K562 (cell line): ENCODE measurements around the gene NRP2. TPM values are rescaled to one million over a fixed set of nuclear protein-coding genes. Genes with fewer than 3 reads are reported as not detected.

ENCODE experiments used
- ATAC-seq: fragments of 200-7000 bp; cut with Tn5 transposase; 3 replicates; pipeline ENCODE4 v1.9.1; 2020; ENCODE audit warnings: moderate library complexity
- BruUV-seq: library from RNA; stranded (reverse); fragments of 400-500 nt; replicated peaks from 2 replicates; lab custom pipeline; 2021; lab: Mats Ljungman, UMichigan
- CTCF ChIA-PET: fragments of 300-600 bp; formaldehyde crosslinking; extraction: SDS; loops from one replicate; lab custom pipeline; 2021; ENCODE audit warnings: low intra/inter-chr PET ratio; lab: Yijun Ruan, JAX
- POLR2A ChIA-PET: fragments of 300-600, 350-650 bp; sonication (Branson Sonifier 250); formaldehyde crosslinking; extraction: SDS; loops from one replicate; lab custom pipeline; 2021; ENCODE audit warnings: antibody characterized with exemption, inconsistent platforms; lab: Yijun Ruan, JAX
- DNase-seq, 4 experiments: peaks; one replicate each; pipeline versions ENCODE4 v3.0.0 to v3.0.0-alpha.2; 2011 to 2018; ENCODE audit warnings: low spot score in 3 of 4, mixed read lengths in 3 of 4; ENCODE audit errors: extremely low read depth in 1 of 4
- FAIRE-seq: peaks from 2 replicates; lab custom pipeline; 2011; peaks lifted over from hg19 to GRCh38; lab: Jason Lieb, UNC
- H2AFZ ChIP-seq: 2 replicates; pipeline ENCODE4 v1.6.0; 2011; ENCODE audit warnings: low read depth, low read length, control low read depth, inconsistent platforms
- H3K27ac ChIP-seq: fragments of 200-600 bp; 3 replicates; pipeline ENCODE4 v1.8.0; 2011; ENCODE audit warnings: low read depth, mild to moderate bottlenecking, control low read depth, inconsistent platforms, low read length, moderate library complexity, mixed read lengths; ENCODE audit errors: extremely low read depth
- H3K27me3 ChIP-seq, 2 experiments: fragments of 300-600 bp in 1 of 2; 2 replicates in 1 of 2; 3 replicates in 1 of 2; pipeline versions ENCODE4 v1.6.0 to v1.8.0; 2011; ENCODE audit warnings: inconsistent platforms in 2 of 2, low read length in 2 of 2, mild to moderate bottlenecking in 1 of 2, mixed read lengths in 1 of 2, moderate library complexity in 1 of 2; ENCODE audit not compliant: control insufficient read depth in 2 of 2, insufficient read depth in 2 of 2
- H3K36me3 ChIP-seq: fragments of 300-600 bp; 3 replicates; pipeline ENCODE4 v1.8.0; 2011; ENCODE audit warnings: mild to moderate bottlenecking, low read length, inconsistent platforms; ENCODE audit not compliant: control insufficient read depth, insufficient read depth
- H3K4me1 ChIP-seq, 2 experiments: fragments of 200-600 bp in 1 of 2; replicated peaks in 1 of 2; 2 replicates in 1 of 2; 3 replicates in 1 of 2; pipeline versions ENCODE4 v1.5.1 to v1.8.0; 2011; ENCODE audit warnings: inconsistent platforms in 2 of 2, low read length in 2 of 2, mild to moderate bottlenecking in 1 of 2, mixed read lengths in 1 of 2, moderate library complexity in 1 of 2; ENCODE audit not compliant: control insufficient read depth in 2 of 2, insufficient read depth in 2 of 2
- H3K4me2 ChIP-seq: 2 replicates; pipeline ENCODE4 v1.6.1; 2011; ENCODE audit warnings: low read length, control low read depth, inconsistent platforms, mixed read lengths; ENCODE audit not compliant: insufficient read depth
- H3K4me3 ChIP-seq: fragments of 200-600 bp; sonication (generic), shearing (Covaris generic); 2 replicates; pipeline ENCODE4 v1.5.1; 2016; ENCODE audit warnings: control low read depth, inconsistent platforms
- H3K79me2 ChIP-seq: fragments of 200-600 bp; 3 replicates; pipeline ENCODE4 v1.8.0; 2011; ENCODE audit warnings: low read length, inconsistent platforms; ENCODE audit not compliant: control insufficient read depth, insufficient read depth
- H3K9ac ChIP-seq, 2 experiments: 2 replicates each; pipeline versions ENCODE4 v1.6.0 to v1.6.1; 2011; ENCODE audit warnings: low read depth in 2 of 2, low read length in 2 of 2, control low read depth in 1 of 2, inconsistent platforms in 1 of 2, mild to moderate bottlenecking in 1 of 2, mixed read lengths in 1 of 2; ENCODE audit not compliant: insufficient read depth in 1 of 2
- H3K9me1 ChIP-seq: one replicate; pipeline ENCODE4 v1.6.0; 2011; ENCODE audit warnings: inconsistent platforms, mild to moderate bottlenecking, low read length, moderate library complexity; ENCODE audit not compliant: control insufficient read depth, insufficient read depth
- H3K9me3 ChIP-seq: replicated peaks from 2 replicates; pipeline ENCODE4 v1.5.1; 2011; ENCODE audit warnings: low read depth, low read length, inconsistent platforms; ENCODE audit not compliant: control insufficient read depth, insufficient read depth
- H4K20me1 ChIP-seq: replicated peaks from 2 replicates; pipeline ENCODE4 v1.6.1; 2011; ENCODE audit warnings: low read length, inconsistent platforms, mixed read lengths; ENCODE audit not compliant: control insufficient read depth, insufficient read depth
- DPF2 ChIP-seq: fragments of 450-650 bp; IDR thresholded peaks from 2 replicates; pipeline ENCODE4 v1.6.1; 2016
- HNRNPLL ChIP-seq: fragments of 200-400 bp; formaldehyde crosslinking; IDR thresholded peaks from 2 replicates; pipeline ENCODE4 v1.6.1; 2017; ENCODE audit warnings: low read length, low read depth, mild to moderate bottlenecking; ENCODE audit not compliant: poor library complexity, severe bottlenecking
- U2AF1 ChIP-seq: fragments of 200-400 bp; formaldehyde crosslinking; optimal IDR thresholded peaks from 2 replicates; pipeline ENCODE3; 2017; ENCODE audit warnings: mild to moderate bottlenecking, low read depth, low read length, moderate library complexity
- YY1 ChIP-seq, 3 experiments: IDR thresholded peaks; 2 replicates each; pipeline ENCODE4 v1.6.1; 2011; ENCODE audit warnings: low read length in 2 of 3, mild to moderate bottlenecking in 2 of 3, moderate library complexity in 2 of 3, borderline replicate concordance in 1 of 3, control low read depth in 1 of 3, low read depth in 1 of 3; ENCODE audit not compliant: insufficient read depth in 3 of 3, insufficient replicate concordance in 2 of 3, control insufficient read depth in 1 of 3, insufficient read length in 1 of 3; ENCODE audit errors: extremely low read depth in 1 of 3
- ZNF274 ChIP-seq: IDR thresholded peaks from 2 replicates; pipeline ENCODE4 v1.6.1; 2011; ENCODE audit warnings: low read depth, mild to moderate bottlenecking, low read length, moderate library complexity, borderline replicate concordance
- WGBS: fragments of 100-300 bp; shearing (Covaris generic); methylation state at CpG from one replicate; pipeline ENCODE4 v1.1.6; 2016; ENCODE audit warnings: low coverage, mixed read lengths; ENCODE audit not compliant: insufficient coverage; ENCODE audit errors: missing lambda C conversion rate; 5-methylcytosine and 5-hydroxymethylcytosine counted together
- in situ Hi-C: fragments of 300-500 bp; cut with MboI; formaldehyde crosslinking; loops from 4 replicates; pipeline ENCODE4 v1.15.0; 2018; ENCODE audit warnings: inconsistent platforms, mixed read lengths
- intact Hi-C: fragments of 100-400 bp; cut with micrococcal nuclease; formaldehyde crosslinking; loops from 2 replicates; pipeline ENCODE4 v1.14.2; 2022
- polyA plus RNA-seq, 8 experiments: library from polyadenylated mRNA; depleted of rRNA in 4 of 8; stranded (reverse) in 5 of 8; unstranded in 3 of 8; fragments of >200 nt; fragmentation: Nextera tagmentation in 2 of 8; fragmentation: Illumina TruSeq in 1 of 8; extraction: Ambion mirVana in 2 of 8; extraction: Trizol in 1 of 8; gene quantifications; 2 replicates each; pipeline versions ENCODE4 v1.2.1 to v1.2.3, GENCODE V29; 2011 to 2014; ENCODE audit warnings: inconsistent platforms in 1 of 8, missing spikeins in 1 of 8
- total RNA-seq, 7 experiments: library from RNA; depleted of rRNA in 6 of 7; stranded (reverse); fragments of >200 nt in 6 of 7; fragmentation: Illumina TruSeq in 2 of 7; extraction: Trizol in 2 of 7; gene quantifications; 2 replicates each; pipeline versions ENCODE4 v1.2.1 to v1.2.3, GENCODE V29; 2011 to 2021; ENCODE audit warnings: low replicate concordance in 1 of 7

Gene NRP2
- total and polyA plus RNA-seq, 9 of the 15 experiments (the other 6 are each of a cell fraction or from before 2014, with no cell fraction given) = 0.05 to 0.31 (median 0.15) TPM; not detected in 5

- Histone ChIP-seq H3K4me3 (no peak overlapping the region), H3K27me3 (peaks cover 0 to 21% of the 10 kb centered on the region in 2 experiments; a peak in 2 of 5 replicates), H3K9me1 (no peaks in the 10 kb centered on the region), H3K9ac (no peak overlapping the region), H3K79me2 (no peaks in the 10 kb centered on the region), H3K9me3 (no peaks in the 10 kb centered on the region), H3K4me2 (no peak overlapping the region)
- no TSS peak for BruUV-seq
- CTCF ChIA-PET = no interaction called here
- TF ChIP-seq YY1 (IDR thresholded peaks at IDR 0.05; ENCODE audit: borderline replicate concordance in 1 of 3, control insufficient read depth in 1 of 3, extremely low read depth in 1 of 3, insufficient read depth in 3 of 3, insufficient read length in 1 of 3, insufficient replicate concordance in 2 of 3, low read depth in 1 of 3, low read length in 2 of 3) (no peak), DPF2 (no peak), ZNF274 (no peak), U2AF1 (no peak), HNRNPLL (no peak)
- TF ChIP-seq, all 486 proteins: peak for 0
- Histone ChIP-seq H4K20me1 (no peaks in the 10 kb centered on the region), H3K36me3 (no peaks in the 10 kb centered on the region), H2AFZ (no peak overlapping the region), H3K4me1 (no peaks in the 10 kb centered on the region; a peak in 1 of 5 replicates), H3K27ac (no peak overlapping the region)
- ATAC-seq = no peak
- DNase-seq = no peak
- POLR2A ChIA-PET = no interaction called here
- no peak for FAIRE-seq
- in situ Hi-C loops = no loop called here
- 18% methylated on average over 9 of the region's 9 CpGs for WGBS
- intact Hi-C loops = no loop called here
Measured at GRCh38 chr2:205733082-205733481, 50.8 kb downstream of the NRP2 start.
